CD4-positive, alpha-beta T cell (primary cell): ENCODE results near the gene LRRN3. TPM values are rescaled to one million over a fixed set of nuclear protein-coding genes. Genes with fewer than 3 reads are reported as not detected.

Experiments used
- ATAC-seq: fragments of 200-7000 bp; cut with Tn5 transposase; one replicate; pipeline ENCODE4 v1.10.0; 2022; ENCODE audit warnings: mild to moderate bottlenecking; ENCODE audit not compliant: poor library complexity
- CTCF ChIA-PET: fragments of 350-600 bp; sonication (Branson Sonifier 250); formaldehyde crosslinking; loops from one replicate; lab custom pipeline; 2021; ENCODE audit warnings: antibody characterized with exemption, inconsistent platforms; lab: Charles Lee
- POLR2A ChIA-PET: fragments of 350-600 bp; sonication (Branson Sonifier 250); formaldehyde crosslinking; loops from one replicate; lab custom pipeline; 2021; ENCODE audit warnings: antibody characterized with exemption, inconsistent platforms; lab: Charles Lee
- DNase-seq, 14 experiments: peaks; one replicate each; pipeline ENCODE4 v3.0.0-alpha.2; 2013 to 2020; ENCODE audit warnings: mixed read lengths in 2 of 14
- H3K27ac ChIP-seq, 2 donors: one replicate each; pipeline versions ENCODE4 v1.5.1 to v1.7.0; 2013; ENCODE audit warnings: low read length in 2 of 2, low read depth in 1 of 2, mild to moderate bottlenecking in 1 of 2
- H3K27me3 ChIP-seq, 2 experiments: 1 replicate in 1 of 2; 2 replicates in 1 of 2; pipeline versions ENCODE4 v1.6.1 to v1.7.0; 2013; ENCODE audit warnings: low read length in 2 of 2, control low read depth in 1 of 2, mild to moderate bottlenecking in 1 of 2, moderate library complexity in 1 of 2; ENCODE audit not compliant: insufficient read depth in 2 of 2, control insufficient read depth in 1 of 2
- H3K36me3 ChIP-seq: one replicate; pipeline ENCODE4 v1.6.1; 2013; ENCODE audit warnings: low read length, control low read depth; ENCODE audit not compliant: insufficient read depth
- H3K4me1 ChIP-seq: one replicate; pipeline ENCODE4 v1.6.1; 2013; ENCODE audit warnings: low read length, control low read depth; ENCODE audit not compliant: insufficient read depth
- H3K4me3 ChIP-seq: one replicate; pipeline ENCODE4 v1.5.1; 2013; ENCODE audit warnings: mild to moderate bottlenecking, low read length, moderate library complexity
- H3K9me3 ChIP-seq, 2 experiments: 1 replicate in 1 of 2; 2 replicates in 1 of 2; pipeline versions ENCODE4 v1.6.1 to v1.7.0; 2013; ENCODE audit warnings: low read length in 2 of 2, mild to moderate bottlenecking in 2 of 2, control low read depth in 1 of 2, moderate library complexity in 1 of 2; ENCODE audit not compliant: control insufficient read depth in 1 of 2, insufficient read depth in 1 of 2
- H3K27ac Mint-ChIP-seq: one replicate; pipeline ENCODE4 v1.8.0; 2020; ENCODE audit warnings: mixed read lengths
- H3K27me3 Mint-ChIP-seq: one replicate; pipeline ENCODE4 v1.8.0; 2021; ENCODE audit warnings: mixed read lengths
- H3K36me3 Mint-ChIP-seq: one replicate; pipeline ENCODE4 v1.8.0; 2021; ENCODE audit warnings: low read depth, mixed read lengths
- H3K4me1 Mint-ChIP-seq: one replicate; pipeline ENCODE4 v1.8.0; 2021; ENCODE audit warnings: low read depth, mixed read lengths
- H3K4me3 Mint-ChIP-seq: one replicate; pipeline ENCODE4 v1.8.0; 2020; ENCODE audit warnings: mild to moderate bottlenecking, mixed read lengths
- H3K9me3 Mint-ChIP-seq: one replicate; pipeline ENCODE4 v1.8.0; 2020; ENCODE audit warnings: mixed read lengths
- CTCF ChIP-seq: fragments of 200-600 bp; IDR thresholded peaks from one replicate; pipeline ENCODE4 v1.8.0; 2022; ENCODE audit warnings: antibody characterized with exemption, mild to moderate bottlenecking
- intact Hi-C, 2 experiments: fragments of 100-400 bp; cut with DNase I in 1 of 2; cut with micrococcal nuclease in 1 of 2; formaldehyde crosslinking; loops; one replicate each; pipeline versions ENCODE4 v1.15.1 to v1.9.0; 2023 to 2025; cut with DNase I, micrococcal nuclease
- total RNA-seq, 174 experiments: library from RNA in 2 of 174; stranded (reverse) in 2 of 174; gene quantifications; one replicate each; pipeline ENCODE4 v1.2.3 and lab custom pipeline; 2021 to 2026

LRRN3 gene
- total RNA-seq, 2 experiments from 2014 or later, result 3.8 to 6.0 TPM

GRCh38 chr7:111159426-111159825 is 68.5 kb downstream of the LRRN3 start:
- no peak overlapping the region for H3K4me3 ChIP-seq
- ATAC-seq, result no peak
- Mint-ChIP-seq H3K36me3 (no peaks in the 10 kb centered on the region), H3K4me1 (peaks cover 7% of the 10 kb centered on the region), H3K9me3 (no peaks in the 10 kb centered on the region), H3K4me3 (no peak overlapping the region), H3K27me3 (no peaks in the 10 kb centered on the region), H3K27ac (no peak overlapping the region)
- CTCF ChIA-PET, result no interaction called here
- H3K27ac ChIP-seq, result no peak overlapping the region
- H3K27me3 ChIP-seq, result no peaks in the 10 kb centered on the region
- no peaks in the 10 kb centered on the region for H3K4me1 ChIP-seq
- TF ChIP-seq CTCF, result no peak
- no peak for DNase-seq
- no peaks in the 10 kb centered on the region for H3K9me3 ChIP-seq
- POLR2A ChIA-PET, result no interaction called here
- no peaks in the 10 kb centered on the region for H3K36me3 ChIP-seq
- intact Hi-C loops, result no loop called here

- no peaks in the 10 kb centered on the region for H3K27me3 Mint-ChIP-seq
- CTCF ChIA-PET, result no interaction called here
Measured at GRCh38 chr7:111160297-111160696, 69.4 kb downstream of the LRRN3 start.

DNA sequence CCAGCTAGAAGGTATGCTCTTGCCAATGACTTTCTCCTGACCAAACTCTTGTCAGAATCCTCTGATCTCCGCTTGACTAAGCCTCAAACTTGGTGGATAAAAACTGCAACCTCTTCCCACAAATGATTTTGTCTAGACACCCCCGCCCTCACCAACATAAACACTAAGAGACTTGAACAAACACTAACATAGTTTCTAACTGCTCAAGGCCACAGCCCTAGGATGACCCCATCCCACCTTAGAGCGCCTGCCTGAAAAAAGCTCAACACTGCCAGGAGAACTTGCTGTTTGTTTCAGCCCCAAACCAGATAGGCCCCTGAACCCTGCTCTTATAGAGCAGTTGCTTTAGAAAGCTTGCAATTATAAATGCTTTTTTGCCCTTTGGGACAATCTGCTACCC is 71.8 kb downstream of the LRRN3 start:
- ChIA-PET POLR2A (no interaction called here), CTCF (no interaction called here)
- TF ChIP-seq CTCF, result no peak

More at GRCh38 chr7:111160297-111160696, 69.4 kb downstream of the LRRN3 start:
- no peak for TF ChIP-seq CTCF
- DNase-seq (no peak), ATAC-seq (no peak)
- Mint-ChIP-seq H3K4me3 (no peak overlapping the region), H3K27ac (no peak overlapping the region), H3K9me3 (no peaks in the 10 kb centered on the region), H3K36me3 (no peaks in the 10 kb centered on the region), H3K4me1 (peaks cover 7% of the 10 kb centered on the region)
- Histone ChIP-seq H3K4me1 (no peaks in the 10 kb centered on the region), H3K27ac (no peak overlapping the region), H3K27me3 (no peaks in the 10 kb centered on the region), H3K36me3 (no peaks in the 10 kb centered on the region), H3K9me3 (no peaks in the 10 kb centered on the region), H3K4me3 (no peak overlapping the region)
- POLR2A ChIA-PET, result no interaction called here
- intact Hi-C loops, result no loop called here

More for the DNA sequence above, 71.8 kb downstream of the LRRN3 start:
- Mint-ChIP-seq H3K9me3 (no peaks in the 10 kb centered on the region), H3K36me3 (no peaks in the 10 kb centered on the region), H3K4me3 (no peak overlapping the region), H3K27ac (no peak overlapping the region), H3K27me3 (no peaks in the 10 kb centered on the region), H3K4me1 (no peaks in the 10 kb centered on the region)
- H3K4me1 ChIP-seq, result no peaks in the 10 kb centered on the region
- ATAC-seq, result no peak
- no peak overlapping the region for H3K4me3 ChIP-seq
- H3K9me3 ChIP-seq, result no peaks in the 10 kb centered on the region
- intact Hi-C loops, result no loop called here
- no peaks in the 10 kb centered on the region for H3K27me3 ChIP-seq
- H3K36me3 ChIP-seq, result no peaks in the 10 kb centered on the region
- no peak overlapping the region for H3K27ac ChIP-seq
- no peak for DNase-seq
